SK-N-SH treated with all-trans-retinoic acid at 6 μM for 48 hours (cell line): ENCODE measurements around the gene CPLANE2.
A peak's percentile ranks its signal among the peaks of the same experiment; 100 is the strongest.

Source experiments
- ATAC-seq: fragments of 200-7000 bp; cut with Tn5 transposase; 3 replicates; pipeline ENCODE4 v1.9.1; 2020; ENCODE audit warnings: mild to moderate bottlenecking, moderate library complexity
- ARNTL ChIP-seq: fragments of 450-650 bp; formaldehyde crosslinking; IDR thresholded peaks from 2 replicates; pipeline ENCODE4 v1.5.0; 2020; ENCODE audit warnings: low read depth, mild to moderate bottlenecking, moderate library complexity, borderline replicate concordance
- CREB5 ChIP-seq: fragments of 250-450 bp; sonication (Bioruptor Pico); IDR thresholded peaks from 2 replicates; pipeline ENCODE4 v1.5.1; 2020; ENCODE audit warnings: low read depth, mild to moderate bottlenecking, moderate library complexity
- ESRRG ChIP-seq: fragments of 250-450 bp; sonication (Bioruptor Pico); IDR thresholded peaks from 2 replicates; pipeline ENCODE4 v1.6.1; 2021; ENCODE audit warnings: mild to moderate bottlenecking
- GLIS3 ChIP-seq: fragments of 250-450 bp; sonication (Bioruptor Pico); IDR thresholded peaks from 2 replicates; pipeline ENCODE4 v1.5.0; 2020; ENCODE audit warnings: mild to moderate bottlenecking, moderate library complexity
- ISL1 ChIP-seq: fragments of 250-450 bp; sonication (Bioruptor Pico); IDR thresholded peaks from 2 replicates; pipeline ENCODE4 v2.1.2; 2022; ENCODE audit warnings: mild to moderate bottlenecking, moderate library complexity
- OSR1 ChIP-seq: fragments of 250-450 bp; sonication (Bioruptor Pico); IDR thresholded peaks from 2 replicates; pipeline ENCODE4 v1.8.0; 2022; ENCODE audit warnings: moderate library complexity, mild to moderate bottlenecking, inconsistent platforms
- POU6F1 ChIP-seq: fragments of 250-450 bp; sonication (Bioruptor Pico); IDR thresholded peaks from 2 replicates; pipeline ENCODE4 v1.8.0; 2021; ENCODE audit warnings: low read depth, mild to moderate bottlenecking, moderate library complexity, borderline replicate concordance
- PPARA ChIP-seq: fragments of 250-450 bp; sonication (Bioruptor Pico); IDR thresholded peaks from 2 replicates; pipeline ENCODE4 v1.5.0; 2020; ENCODE audit warnings: mild to moderate bottlenecking, borderline replicate concordance
- RARB ChIP-seq: fragments of 250-450 bp; sonication (Bioruptor Pico); IDR thresholded peaks from 2 replicates; pipeline ENCODE4 v1.8.0; 2021; ENCODE audit warnings: mild to moderate bottlenecking, moderate library complexity
- TCF4 ChIP-seq: fragments of 250-450 bp; sonication (Bioruptor Pico); IDR thresholded peaks from 2 replicates; pipeline ENCODE4 v1.8.0; 2021; ENCODE audit warnings: mild to moderate bottlenecking, moderate library complexity, borderline replicate concordance
- TSHZ2 ChIP-seq: fragments of 250-450 bp; sonication (Bioruptor Pico); IDR thresholded peaks from 2 replicates; pipeline ENCODE4 v1.5.0; 2020; ENCODE audit warnings: mild to moderate bottlenecking, moderate library complexity
- ZC3H10 ChIP-seq: fragments of 250-450 bp; sonication (Bioruptor Pico); IDR thresholded peaks from 2 replicates; pipeline ENCODE4 v1.5.1; 2021; ENCODE audit warnings: mild to moderate bottlenecking, moderate library complexity
- ZFP30 ChIP-seq: fragments of 450-650 bp; formaldehyde crosslinking; IDR thresholded peaks from 2 replicates; pipeline ENCODE4 v1.5.0; 2022; ENCODE audit warnings: mild to moderate bottlenecking, moderate library complexity
- ZNF565 ChIP-seq: fragments of 450-650 bp; formaldehyde crosslinking; conservative IDR thresholded peaks from 2 replicates; pipeline ENCODE4 v1.5.0; 2020; ENCODE audit warnings: low read depth, mild to moderate bottlenecking, moderate library complexity
- ZNF70 ChIP-seq: fragments of 450-650 bp; formaldehyde crosslinking; IDR thresholded peaks from 2 replicates; pipeline ENCODE4 v1.5.0; 2020; ENCODE audit warnings: mild to moderate bottlenecking, moderate library complexity
- ZNF8 ChIP-seq: fragments of 450-650 bp; formaldehyde crosslinking; IDR thresholded peaks from 2 replicates; pipeline ENCODE4 v1.5.0; 2020; ENCODE audit warnings: mild to moderate bottlenecking, moderate library complexity

The CPLANE2 gene

GRCh38 chr1:16236511-16237342 lies at the start of gene CPLANE2:
CPLANE2 (minus strand) TSS chr1:16237183; CDS start chr1:16236742, 441 bp downstream.
- no peak for TF ChIP-seq ISL1 (CRISPR knock-in tag)
- TF ChIP-seq RARB (CRISPR knock-in tag) = no peak
- no peak for TF ChIP-seq ESRRG (CRISPR knock-in tag)
- TF ChIP-seq ZNF70 (CRISPR knock-in tag) = no peak
- no peak for TF ChIP-seq GLIS3 (CRISPR knock-in tag)
- peak; percentile 91 for ATAC-seq

- ATAC-seq = no peak
- no peak for TF ChIP-seq RARB (CRISPR knock-in tag)
- no peak for TF ChIP-seq ZNF565 (CRISPR knock-in tag)
- TF ChIP-seq TCF4 (CRISPR knock-in tag) = no peak
- TF ChIP-seq ZNF8 (CRISPR knock-in tag) = no peak
- TF ChIP-seq TSHZ2 = no peak
- no peak for TF ChIP-seq ZFP30
- TF ChIP-seq, all 23 proteins: peak for 0
Measured at GRCh38 chr1:16286122-16286521, 49.1 kb upstream of the CPLANE2 start.

- TF ChIP-seq OSR1 (CRISPR knock-in tag) (no peak), ZFP30 (no peak), ZNF70 (CRISPR knock-in tag) (no peak), ZNF8 (CRISPR knock-in tag) (no peak), PPARA (no peak), CREB5 (CRISPR knock-in tag) (no peak), POU6F1 (CRISPR knock-in tag) (no peak), ZNF565 (CRISPR knock-in tag) (no peak)
- ATAC-seq = no peak
Measured at GRCh38 chr1:16281765-16282164, 44.8 kb upstream of the CPLANE2 start.

GRCh38 chr1:16279186-16279585 lies 42.2 kb upstream of the CPLANE2 start:
- TF ChIP-seq ZC3H10 (CRISPR knock-in tag) (no peak), CREB5 (CRISPR knock-in tag) (no peak)
- ATAC-seq = no peak

GRCh38 chr1:16276302-16277030 lies 39.5 kb upstream of the CPLANE2 start:
- no peak for ATAC-seq
- no peak for TF ChIP-seq ARNTL (CRISPR knock-in tag)
- TF ChIP-seq, all 23 proteins: peak for 0
